ENCODE measurements around the gene ZNF584.
A peak's percentile ranks its signal among the peaks of the same experiment; 100 is the strongest.

The ZNF584 gene

GRCh38 chr19:58466089-58466759, 57.8 kb downstream of the ZNF584 start:
- no peak for DNase-seq (ENCODE audit: low spot score)

DNA sequence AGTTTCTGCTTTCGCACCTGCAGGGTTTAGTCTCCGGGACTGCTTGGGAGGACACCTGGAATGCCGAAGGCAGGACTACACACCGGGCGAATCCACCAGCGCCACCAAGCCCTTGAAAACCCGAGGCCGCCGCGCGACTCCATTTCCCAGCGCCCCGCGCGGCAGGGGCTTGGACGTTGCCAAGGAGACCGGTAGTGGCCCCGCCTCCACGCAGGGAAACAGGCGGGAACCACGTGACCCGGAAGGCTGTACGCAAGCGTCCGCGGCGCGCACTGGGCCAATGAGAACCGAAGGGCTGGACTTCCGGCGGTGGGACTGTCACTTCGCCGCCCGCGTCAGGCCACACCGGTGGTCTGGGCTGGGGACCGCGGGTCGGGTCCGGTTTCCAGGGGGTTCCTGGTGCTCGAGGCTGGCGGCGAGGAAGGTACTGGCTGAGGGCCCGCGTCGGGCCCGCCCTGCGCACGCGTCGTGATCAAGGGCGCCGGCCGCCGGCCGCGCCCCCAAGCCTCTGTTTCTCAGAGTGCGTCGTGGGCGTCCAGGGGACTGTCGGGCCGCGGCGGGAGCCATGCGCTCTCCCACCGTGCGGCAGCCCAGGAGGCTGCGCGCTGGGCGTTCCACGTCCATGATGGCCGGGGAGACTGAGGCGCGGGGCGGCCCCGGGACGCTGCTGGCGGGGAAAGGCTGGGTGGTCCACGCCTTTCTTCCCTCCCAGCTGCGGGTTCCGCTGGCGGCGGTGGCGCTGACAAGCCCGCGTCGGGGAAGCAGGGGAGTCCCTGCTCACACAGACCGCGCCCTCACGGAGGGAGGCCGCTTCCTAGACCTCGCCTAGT, 58.5 kb downstream of the ZNF584 start, which contains the start of gene ZNF324:
Gene ZNF324 (plus strand): TSS at position 321 of the 830 bp plus-strand sequence. CDS start 2,106 bp downstream, outside the sequence.
- peak; percentile 98 for DNase-seq (ENCODE audit: low spot score)
